OCI-LY7 (cell line): Measurements from ENCODE around the gene ARRDC1. TPM values are rescaled to one million over a fixed set of nuclear protein-coding genes. Genes with fewer than 3 reads are reported as not detected.
A peak's percentile ranks its signal among the peaks of the same experiment; 100 is the strongest.
"Not testable (repeated sequence)": the region's sequence is repeated elsewhere in the genome, so short reads cannot be mapped to it uniquely, and the experiment has no call there.

Experiments
- BruUV-seq: library from RNA; stranded (reverse); fragments of 400-500 nt; replicated peaks from 2 replicates; lab custom pipeline; 2021; lab: Mats Ljungman, UMichigan
- CTCF ChIA-PET: fragments of 300-600 bp; sonication (Branson Sonifier 250); formaldehyde crosslinking; loops from one replicate; lab custom pipeline; 2022; ENCODE audit warnings: antibody characterized with exemption; ENCODE audit not compliant: unreplicated experiment; lab: Charles Lee
- POLR2A ChIA-PET: fragments of 300-600 bp; sonication (Branson Sonifier 250); formaldehyde crosslinking; loops from one replicate; lab custom pipeline; 2022; ENCODE audit warnings: antibody characterized with exemption; lab: Charles Lee
- DNase-seq: peaks from one replicate; pipeline ENCODE4 v3.0.0-alpha.2; 2015; ENCODE audit warnings: low spot score
- H2AFZ ChIP-seq: fragments of 200-600 bp; sonication (generic), shearing (Covaris generic); 2 replicates; pipeline ENCODE4 v1.6.1; 2014; ENCODE audit warnings: mild to moderate bottlenecking, antibody characterized with exemption, low read length, moderate library complexity
- H3K27ac ChIP-seq: fragments of 200-600 bp; sonication (generic); 2 replicates; pipeline ENCODE4 v1.5.1; 2014; ENCODE audit warnings: mixed run types, low read depth, mild to moderate bottlenecking, moderate library complexity, low read length, inconsistent platforms; ENCODE audit not compliant: poor library complexity, severe bottlenecking
- H3K36me3 ChIP-seq: fragments of 200-600 bp; sonication (generic); 2 replicates; pipeline ENCODE4 v1.6.1; 2014; ENCODE audit warnings: mild to moderate bottlenecking, antibody characterized with exemption, low read length, moderate library complexity, mixed read lengths; ENCODE audit not compliant: insufficient read depth
- H3K4me1 ChIP-seq: fragments of 200-600 bp; sonication (generic); 2 replicates; pipeline ENCODE4 v1.5.1; 2014; ENCODE audit warnings: mild to moderate bottlenecking, low read length; ENCODE audit not compliant: insufficient read depth, poor library complexity, severe bottlenecking
- H3K4me2 ChIP-seq: fragments of 200-600 bp; sonication (generic); 2 replicates; pipeline ENCODE4 v1.6.1; 2014; ENCODE audit warnings: mild to moderate bottlenecking, low read length
- H3K4me3 ChIP-seq: fragments of 200-600 bp; sonication (generic); 2 replicates; pipeline ENCODE4 v1.5.1; 2014; ENCODE audit warnings: mild to moderate bottlenecking, low read depth, low read length; ENCODE audit not compliant: poor library complexity, severe bottlenecking
- H3K79me2 ChIP-seq: fragments of 200-600 bp; sonication (generic); 2 replicates; pipeline ENCODE4 v1.6.1; 2016; ENCODE audit warnings: low read depth, mild to moderate bottlenecking, low read length, moderate library complexity, mixed read lengths; ENCODE audit not compliant: insufficient read depth
- H3K9me2 ChIP-seq: fragments of 200-600 bp; sonication (generic); 2 replicates; pipeline ENCODE4 v1.6.1; 2016; ENCODE audit warnings: mild to moderate bottlenecking, low read length, mixed read lengths; ENCODE audit not compliant: insufficient read depth
- H3K9me3 ChIP-seq: fragments of 200-600 bp; sonication (generic); 2 replicates; pipeline ENCODE4 v1.6.1; 2014; ENCODE audit warnings: mild to moderate bottlenecking, mixed run types, low read length, mixed read lengths
- H4K20me1 ChIP-seq: fragments of 200-600 bp; sonication (generic); 2 replicates; pipeline ENCODE4 v1.6.1; 2014; ENCODE audit warnings: mild to moderate bottlenecking, antibody characterized with exemption, low read length, moderate library complexity, mixed read lengths; ENCODE audit not compliant: insufficient read depth
- EZH2phosphoT487 ChIP-seq: fragments of 200-600 bp; sonication (generic); IDR thresholded peaks from 2 replicates; pipeline ENCODE4 v1.6.1; 2018; ENCODE audit warnings: low read depth, borderline replicate concordance, mild to moderate bottlenecking, mixed run types, antibody characterized with exemption, low read length, moderate library complexity, mixed read lengths
- intact Hi-C: fragments of 100-400 bp; cut with micrococcal nuclease; formaldehyde crosslinking; loops from one replicate; pipeline ENCODE4 v1.10.0; 2022; ENCODE audit not compliant: unreplicated experiment
- total RNA-seq, 2 experiments: library from RNA; depleted of rRNA in 1 of 2; stranded (reverse); fragments of >200 nt in 1 of 2; shearing (Covaris generic) in 1 of 2; gene quantifications; 2 replicates each; pipeline ENCODE4 v1.2.3, GENCODE V29; 2014 to 2022
- TF ChIP-seq, protein P1 (sequence below): fragments of 200-600 bp; sonication (generic); conservative IDR thresholded peaks from 2 replicates; pipeline ENCODE4 v1.5.1; 2014; ENCODE audit warnings: mild to moderate bottlenecking, antibody characterized with exemption, low read length, moderate library complexity, mixed read lengths

The ARRDC1 gene
- total RNA-seq, 2 experiments from 2014 or later = 59.6 to 70.3 TPM

- intact Hi-C loops = loop anchor here (2.0 kb wide), 1 partner anchor 46 kb away; no protein-coding TSS in a partner anchor
- peak; percentile 41 for DNase-seq
- peaks cover 87% of the 10 kb centered on the region for H3K79me2 ChIP-seq
- H4K20me1 ChIP-seq = peaks cover 10% of the 10 kb centered on the region; the same call in 1 of the 2 replicates
- H2AFZ ChIP-seq = no peak overlapping the region
- peaks cover 67% of the 10 kb centered on the region for H3K36me3 ChIP-seq
- BruUV-seq = no TSS peak
- no peak for TF ChIP-seq EZH2phosphoT487
- TF ChIP-seq, protein P1, sequence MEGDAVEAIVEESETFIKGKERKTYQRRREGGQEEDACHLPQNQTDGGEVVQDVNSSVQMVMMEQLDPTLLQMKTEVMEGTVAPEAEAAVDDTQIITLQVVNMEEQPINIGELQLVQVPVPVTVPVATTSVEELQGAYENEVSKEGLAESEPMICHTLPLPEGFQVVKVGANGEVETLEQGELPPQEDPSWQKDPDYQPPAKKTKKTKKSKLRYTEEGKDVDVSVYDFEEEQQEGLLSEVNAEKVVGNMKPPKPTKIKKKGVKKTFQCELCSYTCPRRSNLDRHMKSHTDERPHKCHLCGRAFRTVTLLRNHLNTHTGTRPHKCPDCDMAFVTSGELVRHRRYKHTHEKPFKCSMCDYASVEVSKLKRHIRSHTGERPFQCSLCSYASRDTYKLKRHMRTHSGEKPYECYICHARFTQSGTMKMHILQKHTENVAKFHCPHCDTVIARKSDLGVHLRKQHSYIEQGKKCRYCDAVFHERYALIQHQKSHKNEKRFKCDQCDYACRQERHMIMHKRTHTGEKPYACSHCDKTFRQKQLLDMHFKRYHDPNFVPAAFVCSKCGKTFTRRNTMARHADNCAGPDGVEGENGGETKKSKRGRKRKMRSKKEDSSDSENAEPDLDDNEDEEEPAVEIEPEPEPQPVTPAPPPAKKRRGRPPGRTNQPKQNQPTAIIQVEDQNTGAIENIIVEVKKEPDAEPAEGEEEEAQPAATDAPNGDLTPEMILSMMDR = no peak
- H3K4me3 ChIP-seq = peak overlapping the region; percentile 94
- H3K9me3 ChIP-seq = no peaks in the 10 kb centered on the region
- CTCF ChIA-PET = interaction anchor here (0.6 to 0.9 kb wide), 2 partner anchors 48 to 50 kb away, joined by 3 to 4 read pairs; no protein-coding TSS in a partner anchor
- peak overlapping the region; percentile 95 for H3K4me2 ChIP-seq
- H3K9me2 ChIP-seq = no peaks in the 10 kb centered on the region
- peaks cover 66% of the 10 kb centered on the region for H3K4me1 ChIP-seq
- POLR2A ChIA-PET = interaction anchor here (1.0 to 1.3 kb wide), 2 partner anchors 44 to 45 kb away, joined by 4 read pairs; no protein-coding TSS in a partner anchor
- peak overlapping the region; percentile 81 for H3K27ac ChIP-seq
These were observed 15.1 kb downstream of the ARRDC1 start for GRCh38 chr9:137620581-137620980.

GRCh38 chr9:137621131-137621757, 15.8 kb downstream of the ARRDC1 start:
- peak overlapping the region; percentile 95 for H3K4me2 ChIP-seq
- ChIA-PET POLR2A (interaction anchor here (1.0 to 1.3 kb wide), 2 partner anchors 43 to 44 kb away, joined by 4 read pairs; no protein-coding TSS in a partner anchor), CTCF (interaction anchor here (0.6 to 0.9 kb wide), 2 partner anchors 47 to 49 kb away, joined by 3 to 4 read pairs; no protein-coding TSS in a partner anchor)
- no peaks in the 10 kb centered on the region for H3K9me3 ChIP-seq
- H3K36me3 ChIP-seq = peaks cover 60% of the 10 kb centered on the region
- no peaks in the 10 kb centered on the region for H3K9me2 ChIP-seq
- DNase-seq = peak; percentile 58
- peaks cover 10% of the 10 kb centered on the region; the same call in 1 of the 2 replicates for H4K20me1 ChIP-seq
- H3K4me1 ChIP-seq = peaks cover 72% of the 10 kb centered on the region
- peak overlapping the region; percentile 94 for H3K4me3 ChIP-seq
- no peak overlapping the region for H2AFZ ChIP-seq
- peaks cover 93% of the 10 kb centered on the region for H3K79me2 ChIP-seq
- no TSS peak for BruUV-seq
- intact Hi-C loops = loop anchor here (2.0 kb wide), 1 partner anchor 46 kb away; no protein-coding TSS in a partner anchor
- H3K27ac ChIP-seq = peak overlapping the region; percentile 81
- no peak for TF ChIP-seq EZH2phosphoT487
- TF ChIP-seq, protein P1 = peak; percentile 71

DNA sequence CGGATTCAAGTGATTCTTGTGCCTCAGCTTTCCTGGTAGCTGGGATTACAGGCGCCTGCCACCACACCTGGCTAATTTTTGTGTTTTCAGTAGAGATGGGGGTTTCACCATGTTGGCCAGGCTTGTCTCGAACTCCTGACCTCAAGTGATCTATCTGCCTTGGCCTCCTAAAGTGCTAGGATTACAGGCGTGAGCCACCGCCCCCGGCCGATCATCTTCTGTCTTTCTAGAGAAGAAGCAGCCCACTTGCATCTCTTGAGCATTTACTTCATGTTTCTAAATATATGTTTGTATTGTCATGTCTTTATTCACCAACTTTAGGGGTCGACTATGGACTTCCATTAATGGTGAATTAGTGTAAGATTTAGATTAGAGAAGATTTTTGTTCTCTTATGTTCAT, 16.7 kb downstream of the ARRDC1 start:
- H2AFZ ChIP-seq, DNase-seq, CTCF ChIA-PET, intact Hi-C loops, H3K4me3 ChIP-seq, BruUV-seq, H3K9me3 ChIP-seq, H3K9me2 ChIP-seq: not testable (repeated sequence)
- Histone ChIP-seq H3K4me2 (peak overlapping the region; percentile 40), H3K27ac (peak overlapping the region; percentile 19), H4K20me1 (peaks cover 10% of the 10 kb centered on the region; the same call in 1 of the 2 replicates), H3K36me3 (peaks cover 60% of the 10 kb centered on the region), H3K4me1 (peaks cover 72% of the 10 kb centered on the region), H3K79me2 (peaks cover 93% of the 10 kb centered on the region)
- POLR2A ChIA-PET = interaction anchor here (0.6 to 2.1 kb wide), 3 partner anchors 44 to 70 kb away, joined by 3 to 10 read pairs (median 3); no protein-coding TSS in a partner anchor
